T follicular helper cell (primary cell): ENCODE results near the gene PRSS36.
"Not testable (repeated sequence)": the region's sequence is repeated elsewhere in the genome, so short reads cannot be mapped to it uniquely, and the experiment has no call there.

Source experiments
- DNase-seq: peaks from one replicate; pipeline ENCODE4 v3.0.0-alpha.2; 2020; ENCODE audit warnings: low read depth
- total RNA-seq, 2 experiments: gene quantifications; one replicate each; lab custom pipeline; 2026; lab: John Stamatoyannopoulos, UW

PRSS36 gene
- 0.04 to 1.1 reads per million in 2 experiments for total RNA-seq

GRCh38 chr16:31149894-31150890 is at the start of gene PRSS36:
Gene PRSS36 (minus strand): TSS chr16:31150066. CDS start chr16:31150035, 31 bp downstream.
- DNase-seq: no peak

GRCh38 chr16:31199430-31200041 is 49.7 kb upstream of the PRSS36 start:
- DNase-seq: no peak

- DNase-seq: no peak
Measured at GRCh38 chr16:31198207-31198882, 48.5 kb upstream of the PRSS36 start.

GRCh38 chr16:31196324-31197088 is 46.6 kb upstream of the PRSS36 start:
- no peak for DNase-seq

- not testable (repeated sequence) for DNase-seq
Measured at GRCh38 chr16:31195861-31196260, 46.0 kb upstream of the PRSS36 start.

GRCh38 chr16:31194898-31195297 is 45.0 kb upstream of the PRSS36 start:
- no peak for DNase-seq

- no peak for DNase-seq
Measured at GRCh38 chr16:31193874-31194273, 44.0 kb upstream of the PRSS36 start.

GRCh38 chr16:31192856-31193642 is 43.2 kb upstream of the PRSS36 start:
- no peak for DNase-seq

GRCh38 chr16:31191697-31192428 is 42.0 kb upstream of the PRSS36 start:
- no peak for DNase-seq

GRCh38 chr16:31190818-31191444 is 41.1 kb upstream of the PRSS36 start:
- DNase-seq: no peak

GRCh38 chr16:31190061-31190460 is 40.2 kb upstream of the PRSS36 start:
- no peak for DNase-seq

- no peak for DNase-seq
Measured at GRCh38 chr16:31189412-31189778, 39.5 kb upstream of the PRSS36 start.

GRCh38 chr16:31188450-31189411 is 38.9 kb upstream of the PRSS36 start:
- DNase-seq: no peak

GRCh38 chr16:31187808-31188189 is 37.9 kb upstream of the PRSS36 start:
- no peak for DNase-seq

GRCh38 chr16:31186930-31187807 is 37.3 kb upstream of the PRSS36 start:
- no peak for DNase-seq

- no peak for DNase-seq
Measured at GRCh38 chr16:31186176-31186575, 36.3 kb upstream of the PRSS36 start.

GRCh38 chr16:31185339-31185738 is 35.5 kb upstream of the PRSS36 start:
- no peak for DNase-seq

- no peak for DNase-seq
Measured at GRCh38 chr16:31184888-31185287, 35.0 kb upstream of the PRSS36 start.
